OCI-LY3 (cell line): ENCODE measurements around the gene KIF6.

Source experiments
- H2AFZ ChIP-seq: fragments of 200-600, 300-600 bp; shearing (Covaris generic); 2 replicates; pipeline ENCODE4 v1.6.0; 2014; ENCODE audit warnings: antibody characterized with exemption, low read depth, low read length
- H3K27ac ChIP-seq: fragments of 200-600, 300-600 bp; sonication (generic); 2 replicates; pipeline ENCODE4 v1.5.1; 2014; ENCODE audit warnings: mild to moderate bottlenecking, low read length, moderate library complexity, mixed read lengths
- H3K27me3 ChIP-seq: fragments of 200-600, 300-600 bp; sonication (generic); 2 replicates; pipeline ENCODE4 v1.6.1; 2014; ENCODE audit warnings: low read depth, low read length, mixed read lengths
- H3K36me3 ChIP-seq: fragments of 200-600, 300-600 bp; sonication (generic); replicated peaks from 2 replicates; pipeline ENCODE3; 2014; ENCODE audit warnings: low read depth, low read length, mixed read lengths
- H3K4me1 ChIP-seq: fragments of 300-600, 200-600 bp; sonication (generic); 2 replicates; pipeline ENCODE4 v1.6.1; 2014; ENCODE audit warnings: low read length, mixed read lengths
- H3K4me2 ChIP-seq: fragments of 200-600, 300-600 bp; sonication (generic); 2 replicates; pipeline ENCODE4 v1.6.1; 2014; ENCODE audit warnings: low read length, mixed read lengths
- H3K4me3 ChIP-seq: fragments of 300-600, 200-600 bp; sonication (generic); 2 replicates; pipeline ENCODE4 v1.5.1; 2014; ENCODE audit warnings: antibody characterized with exemption, mild to moderate bottlenecking, low read length, moderate library complexity
- H3K79me2 ChIP-seq: fragments of 300-600, 200-600 bp; shearing (Covaris generic); 2 replicates; pipeline ENCODE4 v1.6.1; 2014; ENCODE audit warnings: mild to moderate bottlenecking, low read length, mixed read lengths
- H3K9ac ChIP-seq: fragments of 300-600, 200-600 bp; shearing (Covaris generic); 2 replicates; pipeline ENCODE4 v1.6.0; 2014; ENCODE audit warnings: mild to moderate bottlenecking, low read length, moderate library complexity
- H3K9me3 ChIP-seq: fragments of 200-600, 300-600 bp; shearing (Covaris generic); 2 replicates; pipeline ENCODE4 v1.6.1; 2014; ENCODE audit warnings: low read length, mixed read lengths; ENCODE audit not compliant: insufficient read depth
- H4K20me1 ChIP-seq: fragments of 200-600, 300-600 bp; sonication (generic); 2 replicates; pipeline ENCODE4 v1.6.1; 2016; ENCODE audit warnings: low read length, mixed read lengths; ENCODE audit not compliant: insufficient read depth
- CTCF ChIP-seq: fragments of 200-600, 300-600 bp; sonication (generic); IDR thresholded peaks from 2 replicates; pipeline ENCODE4 v1.5.1; 2014; ENCODE audit warnings: antibody characterized with exemption, low read length, low read depth
- EZH2phosphoT487 ChIP-seq: fragments of 200-600 bp; shearing (Covaris generic); IDR thresholded peaks from 2 replicates; pipeline ENCODE4 v1.6.1; 2018; ENCODE audit warnings: antibody characterized with exemption, mixed run types, low read depth

Gene KIF6

GRCh38 chr6:39574991-39575390 lies 150.2 kb downstream of the KIF6 start:
- Histone ChIP-seq H3K4me2 (no peak overlapping the region), H3K36me3 (no peaks in the 10 kb centered on the region), H3K27me3 (no peaks in the 10 kb centered on the region), H3K27ac (no peak overlapping the region), H3K4me1 (no peaks in the 10 kb centered on the region), H3K9ac (no peak overlapping the region), H3K79me2 (no peaks in the 10 kb centered on the region), H4K20me1 (no peaks in the 10 kb centered on the region), H2AFZ (no peak overlapping the region), H3K4me3 (no peak overlapping the region), H3K9me3 (no peaks in the 10 kb centered on the region)
- TF ChIP-seq CTCF (no peak), EZH2phosphoT487 (no peak)

- no peaks in the 10 kb centered on the region for H3K36me3 ChIP-seq
- H3K4me3 ChIP-seq: no peak overlapping the region
- H3K9ac ChIP-seq: no peak overlapping the region
- no peak for TF ChIP-seq EZH2phosphoT487
- TF ChIP-seq CTCF: no peak
- H3K4me2 ChIP-seq: no peak overlapping the region
- no peaks in the 10 kb centered on the region for H3K9me3 ChIP-seq
- H4K20me1 ChIP-seq: no peaks in the 10 kb centered on the region
- H2AFZ ChIP-seq: no peak overlapping the region
- H3K27ac ChIP-seq: no peak overlapping the region
- H3K4me1 ChIP-seq: no peaks in the 10 kb centered on the region
- no peaks in the 10 kb centered on the region for H3K79me2 ChIP-seq
- no peaks in the 10 kb centered on the region for H3K27me3 ChIP-seq
Observed at GRCh38 chr6:39573541-39573940, 151.7 kb downstream of the KIF6 start.

- H3K4me2 ChIP-seq: no peak overlapping the region
- H2AFZ ChIP-seq: no peak overlapping the region
- H3K36me3 ChIP-seq: no peaks in the 10 kb centered on the region
- H3K79me2 ChIP-seq: no peaks in the 10 kb centered on the region
- H3K9me3 ChIP-seq: no peaks in the 10 kb centered on the region
- no peaks in the 10 kb centered on the region for H3K4me1 ChIP-seq
- no peak overlapping the region for H3K4me3 ChIP-seq
- no peaks in the 10 kb centered on the region for H3K27me3 ChIP-seq
- no peak overlapping the region for H3K9ac ChIP-seq
- no peak overlapping the region for H3K27ac ChIP-seq
- H4K20me1 ChIP-seq: no peaks in the 10 kb centered on the region
- no peak for TF ChIP-seq EZH2phosphoT487
- TF ChIP-seq CTCF: no peak
Observed at GRCh38 chr6:39572661-39573340, 152.4 kb downstream of the KIF6 start.

GRCh38 chr6:39568896-39569295 lies 156.3 kb downstream of the KIF6 start:
- Histone ChIP-seq H4K20me1 (no peaks in the 10 kb centered on the region), H3K36me3 (no peaks in the 10 kb centered on the region), H3K4me3 (no peak overlapping the region), H3K4me1 (peaks cover 7% of the 10 kb centered on the region), H3K9me3 (no peaks in the 10 kb centered on the region), H3K27ac (no peak overlapping the region), H3K27me3 (no peaks in the 10 kb centered on the region), H3K9ac (no peak overlapping the region), H3K79me2 (no peaks in the 10 kb centered on the region), H2AFZ (no peak overlapping the region), H3K4me2 (no peak overlapping the region)
- TF ChIP-seq EZH2phosphoT487 (no peak), CTCF (no peak)
